DND-41 (cell line): ENCODE data around the gene CASP7.

Experiments used
- EZH2 ChIP-seq: IDR thresholded peaks from 3 replicates; pipeline ENCODE4 v1.6.1; 2012; ENCODE audit warnings: borderline replicate concordance, low read depth, mild to moderate bottlenecking, moderate library complexity, low read length, inconsistent platforms; ENCODE audit not compliant: severe bottlenecking
- TF ChIP-seq, protein P1 (sequence below): IDR thresholded peaks from 2 replicates; pipeline ENCODE4 v1.5.1; 2012; ENCODE audit warnings: borderline replicate concordance, low read length, moderate library complexity, mild to moderate bottlenecking; ENCODE audit not compliant: poor library complexity, severe bottlenecking; ENCODE audit errors: extremely low read depth

DNA sequence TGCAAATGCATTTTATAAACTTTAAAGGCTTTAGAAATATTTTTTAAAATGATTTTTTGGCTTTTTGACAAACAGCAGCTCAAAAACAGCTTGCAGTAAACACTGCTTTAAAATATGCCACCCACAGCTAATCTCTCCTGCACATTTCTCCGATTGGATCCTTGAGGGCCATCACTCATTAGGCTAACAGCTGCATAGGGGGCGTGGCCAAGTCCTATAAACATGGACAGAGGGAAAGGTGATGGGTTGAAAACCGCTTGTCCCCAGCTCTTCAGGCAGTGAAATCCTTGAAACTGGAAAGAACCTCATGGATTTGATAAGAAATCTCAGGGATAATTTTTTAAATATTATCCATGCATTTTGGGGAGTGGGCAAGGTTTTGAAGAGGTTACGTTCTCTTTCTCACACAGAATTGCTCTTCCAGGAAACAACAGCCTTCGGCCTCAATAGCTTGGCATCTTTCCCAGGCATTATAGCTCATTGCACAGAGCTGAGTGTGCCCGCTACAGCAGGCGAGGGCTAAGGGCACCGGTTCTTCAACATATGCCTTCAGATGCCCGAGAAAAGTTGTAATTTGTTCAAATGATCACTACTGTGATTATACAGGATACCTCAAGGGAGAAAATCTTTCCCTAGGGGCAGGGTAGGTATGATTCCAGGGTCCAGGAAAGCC, 73.4 kb downstream of the CASP7 start:
- TF ChIP-seq, protein P1, sequence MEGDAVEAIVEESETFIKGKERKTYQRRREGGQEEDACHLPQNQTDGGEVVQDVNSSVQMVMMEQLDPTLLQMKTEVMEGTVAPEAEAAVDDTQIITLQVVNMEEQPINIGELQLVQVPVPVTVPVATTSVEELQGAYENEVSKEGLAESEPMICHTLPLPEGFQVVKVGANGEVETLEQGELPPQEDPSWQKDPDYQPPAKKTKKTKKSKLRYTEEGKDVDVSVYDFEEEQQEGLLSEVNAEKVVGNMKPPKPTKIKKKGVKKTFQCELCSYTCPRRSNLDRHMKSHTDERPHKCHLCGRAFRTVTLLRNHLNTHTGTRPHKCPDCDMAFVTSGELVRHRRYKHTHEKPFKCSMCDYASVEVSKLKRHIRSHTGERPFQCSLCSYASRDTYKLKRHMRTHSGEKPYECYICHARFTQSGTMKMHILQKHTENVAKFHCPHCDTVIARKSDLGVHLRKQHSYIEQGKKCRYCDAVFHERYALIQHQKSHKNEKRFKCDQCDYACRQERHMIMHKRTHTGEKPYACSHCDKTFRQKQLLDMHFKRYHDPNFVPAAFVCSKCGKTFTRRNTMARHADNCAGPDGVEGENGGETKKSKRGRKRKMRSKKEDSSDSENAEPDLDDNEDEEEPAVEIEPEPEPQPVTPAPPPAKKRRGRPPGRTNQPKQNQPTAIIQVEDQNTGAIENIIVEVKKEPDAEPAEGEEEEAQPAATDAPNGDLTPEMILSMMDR: no peak
- no peak for TF ChIP-seq EZH2
